Hepatocyte (in vitro differentiated cells): ENCODE results near the gene TTC9.

Source experiments
- CTCF ChIP-seq: fragments of 200-600 bp; sonication (generic); IDR thresholded peaks from 2 replicates; pipeline ENCODE4 v1.5.1; 2016; ENCODE audit warnings: antibody characterized with exemption, mild to moderate bottlenecking; ENCODE audit not compliant: poor library complexity
- EZH2phosphoT487 ChIP-seq: fragments of 200-600 bp; sonication (generic); IDR thresholded peaks from one replicate; pipeline ENCODE4 v1.6.1; 2018; ENCODE audit warnings: antibody characterized with exemption, mild to moderate bottlenecking, low read depth, moderate library complexity; ENCODE audit not compliant: unreplicated experiment, severe bottlenecking

- TF ChIP-seq EZH2phosphoT487 (no peak), CTCF (no peak)
Observed at GRCh38 chr14:70706177-70706576, 64.5 kb downstream of the TTC9 start.
